GM21367 (cell line): ENCODE results near the gene RELCH.

Experiments used
- ATAC-seq: cut with Tn5 transposase; IDR thresholded peaks from one replicate; pipeline ENCODE4 v1.9.1; 2021; ENCODE audit not compliant: unreplicated experiment

The RELCH gene

GRCh38 chr18:62258093-62258492 is 71.0 kb downstream of the RELCH start:
- no peak for ATAC-seq

GRCh38 chr18:62258616-62259015 is 71.6 kb downstream of the RELCH start:
- ATAC-seq, result no peak

GRCh38 chr18:62262061-62262460 is 75.0 kb downstream of the RELCH start:
- ATAC-seq, result no peak

DNA sequence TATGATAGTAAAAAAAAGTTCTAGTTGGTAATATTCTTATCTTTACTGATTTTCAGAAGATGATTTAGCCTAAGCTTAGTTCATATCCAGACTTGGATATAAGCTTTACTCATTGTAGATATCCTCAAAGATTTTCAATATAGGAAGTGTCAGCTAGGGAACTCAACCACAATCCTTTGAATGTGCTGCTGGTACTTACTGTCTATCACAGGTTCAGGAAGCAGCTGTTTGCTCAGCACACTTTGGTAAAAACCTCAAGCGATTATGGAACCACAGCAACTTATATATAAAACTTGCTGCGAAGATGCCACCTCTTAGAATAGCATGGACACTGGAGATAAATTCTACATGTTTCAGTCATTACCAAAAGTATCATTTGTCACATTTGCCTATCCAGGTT is 77.9 kb downstream of the RELCH start:
- ATAC-seq, result no peak

- no peak for ATAC-seq
These were observed 90.0 kb downstream of the RELCH start for GRCh38 chr18:62277045-62277444.

GRCh38 chr18:62279561-62279960 is 92.5 kb downstream of the RELCH start:
- no peak for ATAC-seq

DNA sequence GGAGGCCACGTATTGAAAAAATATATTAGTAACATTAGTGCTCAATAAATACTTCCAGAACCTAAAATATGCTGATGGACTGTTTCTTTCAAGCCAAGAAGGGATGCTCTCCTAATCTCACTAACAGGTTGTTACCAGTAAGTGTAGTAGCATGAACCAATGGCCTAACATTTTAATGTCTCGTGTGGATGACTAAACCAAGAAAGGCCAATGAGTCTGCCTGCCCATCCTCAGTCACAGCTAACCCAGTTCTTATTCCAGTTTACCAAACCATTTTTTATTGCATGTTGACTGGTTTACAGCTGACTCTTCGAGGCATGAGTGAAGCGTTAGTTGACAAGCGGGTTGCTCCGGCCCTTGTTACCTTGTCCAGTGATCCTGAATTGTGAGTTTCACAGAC is 93.0 kb downstream of the RELCH start:
- no peak for ATAC-seq

DNA sequence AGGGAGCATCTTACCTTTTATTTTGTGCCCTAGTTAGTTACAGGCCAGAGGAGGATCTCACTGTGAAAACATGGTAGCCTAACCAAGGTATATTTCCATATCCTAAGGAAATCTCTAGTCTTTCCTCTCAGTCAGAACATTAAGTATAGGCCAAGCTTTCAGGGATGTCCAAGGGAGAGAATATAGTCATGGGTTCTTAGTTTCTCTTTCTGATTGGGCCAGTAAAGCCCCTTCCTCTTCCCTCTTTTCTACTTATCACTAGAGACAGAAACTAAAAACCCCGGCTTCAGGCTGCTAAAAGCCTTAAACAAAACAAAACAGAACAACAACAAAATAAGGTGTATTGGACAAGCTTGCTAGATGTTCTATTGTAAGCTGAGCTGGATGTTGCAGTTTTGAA is 93.7 kb downstream of the RELCH start:
- ATAC-seq, result no peak

GRCh38 chr18:62281684-62282083 is 94.6 kb downstream of the RELCH start:
- ATAC-seq, result no peak

- ATAC-seq, result no peak
These were observed 95.2 kb downstream of the RELCH start for GRCh38 chr18:62282188-62282629.

DNA sequence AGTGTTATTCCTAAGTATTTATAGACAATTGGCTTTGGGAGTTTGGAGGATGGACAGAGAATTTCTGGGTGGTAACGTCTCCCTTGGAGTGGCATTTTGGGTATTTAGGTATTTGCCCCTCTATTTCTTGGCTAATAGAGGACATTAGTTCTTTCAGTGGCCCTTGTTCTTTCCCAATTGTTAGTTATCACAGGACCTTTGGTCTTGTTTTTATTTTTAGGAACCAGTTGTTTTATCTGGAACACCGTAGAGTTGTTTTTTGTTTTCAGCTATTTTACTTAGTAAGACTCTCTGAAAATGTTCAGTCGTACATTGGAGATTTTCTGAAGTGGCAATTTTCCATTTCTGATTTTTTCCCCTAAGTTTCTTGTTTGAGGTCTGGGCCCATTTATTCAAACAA is 97.6 kb downstream of the RELCH start:
- no peak for ATAC-seq

DNA sequence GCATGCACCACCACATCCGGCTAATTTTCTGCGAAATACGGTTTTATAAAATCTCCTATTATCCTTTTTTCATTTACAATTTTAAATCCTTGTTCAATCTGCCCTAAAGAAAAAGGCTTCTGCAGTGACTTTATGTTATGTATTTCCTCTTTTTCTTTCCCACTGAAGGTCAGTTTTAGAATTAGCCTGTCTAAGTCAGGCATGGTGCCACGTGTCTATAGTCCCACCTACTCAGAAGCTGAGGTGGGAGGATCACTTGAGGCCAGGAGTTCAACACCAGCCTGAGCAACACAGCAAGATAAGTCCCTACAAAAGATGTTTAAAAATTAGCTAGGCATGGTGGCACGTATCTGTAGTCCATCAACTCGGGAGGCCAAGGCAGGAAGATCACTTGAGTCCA is 98.2 kb downstream of the RELCH start:
- ATAC-seq, result no peak

GRCh38 chr18:62287781-62288664 is 101.0 kb downstream of the RELCH start:
- ATAC-seq, result peak; percentile 35

DNA sequence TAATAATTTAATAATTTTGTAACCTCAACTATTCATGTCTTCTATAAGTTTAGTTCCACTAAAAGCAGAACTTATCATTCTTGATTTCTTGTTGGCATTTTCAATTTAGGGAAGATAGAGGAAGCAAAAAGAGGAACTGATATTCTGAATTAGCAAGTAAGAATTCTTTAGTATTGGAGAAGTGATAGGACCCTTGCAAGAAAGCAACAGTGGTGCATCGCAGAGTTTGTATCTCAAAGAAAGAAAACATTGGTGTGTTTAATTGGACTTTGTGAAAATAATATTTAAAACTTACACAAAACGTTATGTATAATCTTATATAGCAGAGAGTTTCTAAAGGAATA is 101.6 kb downstream of the RELCH start:
- ATAC-seq, result peak; percentile 48

- no peak for ATAC-seq
These were observed 102.0 kb downstream of the RELCH start for GRCh38 chr18:62289047-62289446.

GRCh38 chr18:62294073-62294472 is 107.0 kb downstream of the RELCH start:
- no peak for ATAC-seq

DNA sequence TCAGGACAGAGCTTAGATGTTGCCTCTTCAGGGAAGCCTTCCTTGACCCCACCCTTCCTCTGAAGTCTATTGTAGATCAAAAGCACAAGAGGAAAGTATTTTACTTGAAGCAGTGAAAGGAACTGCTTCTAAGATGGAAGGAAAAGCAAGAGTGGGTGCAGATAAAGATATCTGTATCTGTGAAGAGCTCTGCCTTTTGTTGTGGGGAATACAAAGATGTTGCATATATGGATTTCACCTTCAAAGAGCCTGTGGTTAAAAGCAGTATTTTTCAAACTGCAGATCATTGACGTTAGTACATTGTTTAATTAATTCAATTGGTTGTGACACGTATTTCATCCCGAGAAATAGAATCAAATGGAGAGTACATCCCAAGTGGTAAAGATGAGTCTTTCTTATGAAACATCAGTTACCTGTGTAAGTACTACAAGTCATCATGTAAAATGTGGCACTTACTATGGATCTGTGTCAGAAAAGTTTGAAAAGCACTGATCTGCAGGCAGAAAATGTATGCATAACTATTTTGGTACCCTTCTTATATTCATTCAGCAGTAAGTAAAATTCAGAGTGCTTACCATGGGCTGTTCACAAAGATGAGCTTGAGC is 113.4 kb downstream of the RELCH start:
- no peak for ATAC-seq

DNA sequence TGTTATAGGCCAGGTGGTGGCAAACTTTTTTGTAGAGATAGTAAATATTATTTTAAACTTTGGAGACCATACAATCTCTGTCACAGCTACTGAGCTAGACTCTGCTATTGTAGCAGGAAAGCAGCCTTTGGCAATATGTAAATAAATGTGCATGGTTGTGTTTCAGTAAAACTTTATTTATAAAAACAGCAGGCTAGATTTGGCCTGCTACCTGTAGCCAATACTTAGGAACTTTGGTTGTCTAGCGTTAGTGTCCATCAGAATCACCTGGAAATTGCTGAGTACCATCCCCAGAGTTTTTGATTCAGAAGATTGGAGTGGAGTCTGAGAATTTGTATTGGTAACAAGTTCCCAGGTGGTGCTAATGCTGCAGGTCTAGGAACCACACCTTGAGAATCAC is 114.3 kb downstream of the RELCH start:
- no peak for ATAC-seq

DNA sequence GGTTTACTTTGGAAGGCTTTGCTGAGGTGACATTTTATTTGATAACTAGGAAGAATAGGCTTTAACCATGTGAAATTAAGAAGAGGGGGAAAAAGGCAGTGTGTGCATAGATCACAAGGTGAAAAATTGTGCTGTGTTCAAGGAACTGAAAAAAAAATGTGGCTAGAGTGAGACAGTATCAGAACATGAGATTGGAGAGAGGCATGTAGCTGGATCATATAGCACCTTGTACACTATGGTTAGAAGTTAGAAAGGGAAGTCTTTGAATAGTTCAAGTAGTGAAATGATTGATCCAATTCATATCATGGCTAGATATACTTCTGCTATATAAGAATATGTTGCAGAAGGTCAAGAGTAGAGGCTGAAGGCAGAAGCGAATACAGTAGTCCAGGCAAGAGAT is 125.8 kb downstream of the RELCH start:
- no peak for ATAC-seq

GRCh38 chr18:62318228-62319180 is 131.4 kb downstream of the RELCH start:
- no peak for ATAC-seq

DNA sequence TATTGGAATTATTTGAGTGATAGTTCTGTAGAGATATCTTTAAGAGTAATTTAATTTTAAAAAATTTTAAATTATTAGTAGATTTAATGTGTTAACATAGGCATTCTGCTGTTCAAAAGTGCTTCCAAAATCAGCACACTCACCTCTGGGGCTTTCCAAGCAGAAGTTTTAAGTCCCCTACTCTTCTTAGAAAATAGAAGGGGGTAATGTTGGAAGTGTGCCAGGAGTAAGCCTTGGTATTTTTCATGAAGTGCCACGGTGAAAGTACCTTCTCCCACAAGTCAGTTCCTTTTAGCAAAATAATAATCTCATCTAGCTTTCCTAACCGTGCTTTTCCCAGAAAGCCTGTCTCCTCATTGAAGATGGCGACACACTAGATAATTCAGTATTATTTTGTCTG is 134.1 kb downstream of the RELCH start:
- ATAC-seq, result no peak
